ENCODE results near the gene COMMD7. TPM values are rescaled to one million over a fixed set of nuclear protein-coding genes. Genes with fewer than 3 reads are reported as not detected.

COMMD7 gene
- total RNA-seq, 4 donors from 2014 or later = 19.3 to 20.6 (median 19.8) TPM

GRCh38 chr20:32667027-32667426, 76.2 kb downstream of the COMMD7 start:
- no peak for TF ChIP-seq CTCF (IDR thresholded peaks at IDR 0.05)
- DNase-seq (ENCODE audit: low spot score) = no peak
- ATAC-seq (ENCODE audit: low FRiP score) = no peak

GRCh38 chr20:32664678-32665159, 78.5 kb downstream of the COMMD7 start:
- ATAC-seq (ENCODE audit: low FRiP score) (no peak), DNase-seq (ENCODE audit: low spot score) (no peak)
- TF ChIP-seq CTCF (IDR thresholded peaks at IDR 0.05) = no peak

GRCh38 chr20:32664012-32664677, 79.1 kb downstream of the COMMD7 start:
- no peak for TF ChIP-seq CTCF (IDR thresholded peaks at IDR 0.05)
- ATAC-seq (ENCODE audit: low FRiP score) = no peak

GRCh38 chr20:32663335-32664011, 79.8 kb downstream of the COMMD7 start:
- TF ChIP-seq CTCF (IDR thresholded peaks at IDR 0.05) = no peak
- no peak for ATAC-seq (ENCODE audit: low FRiP score)
- DNase-seq (ENCODE audit: low spot score) = no peak

More at GRCh38 chr20:32664012-32664677, 79.1 kb downstream of the COMMD7 start:
- DNase-seq (ENCODE audit: low spot score) = no peak

- no peak for TF ChIP-seq CTCF (IDR thresholded peaks at IDR 0.05)
- ATAC-seq (ENCODE audit: low FRiP score) (no peak), DNase-seq (ENCODE audit: low spot score) (no peak)
Measured at GRCh38 chr20:32661820-32662528, 81.3 kb downstream of the COMMD7 start.

- TF ChIP-seq CTCF (IDR thresholded peaks at IDR 0.05) = no peak
- no peak for ATAC-seq (ENCODE audit: low FRiP score)
- DNase-seq (ENCODE audit: low spot score) = no peak
Measured at GRCh38 chr20:32660661-32661060, 82.6 kb downstream of the COMMD7 start.
